NOMO-1 treated with dmso at 0.1 percent for 144 hours (cell line): ENCODE measurements around the gene BPIFA1.

Experiments used
- DNase-seq: peaks from one replicate; lab custom pipeline; 2025; ENCODE audit not compliant: unreplicated experiment; lab: John Stamatoyannopoulos, UW

Gene BPIFA1

DNA sequence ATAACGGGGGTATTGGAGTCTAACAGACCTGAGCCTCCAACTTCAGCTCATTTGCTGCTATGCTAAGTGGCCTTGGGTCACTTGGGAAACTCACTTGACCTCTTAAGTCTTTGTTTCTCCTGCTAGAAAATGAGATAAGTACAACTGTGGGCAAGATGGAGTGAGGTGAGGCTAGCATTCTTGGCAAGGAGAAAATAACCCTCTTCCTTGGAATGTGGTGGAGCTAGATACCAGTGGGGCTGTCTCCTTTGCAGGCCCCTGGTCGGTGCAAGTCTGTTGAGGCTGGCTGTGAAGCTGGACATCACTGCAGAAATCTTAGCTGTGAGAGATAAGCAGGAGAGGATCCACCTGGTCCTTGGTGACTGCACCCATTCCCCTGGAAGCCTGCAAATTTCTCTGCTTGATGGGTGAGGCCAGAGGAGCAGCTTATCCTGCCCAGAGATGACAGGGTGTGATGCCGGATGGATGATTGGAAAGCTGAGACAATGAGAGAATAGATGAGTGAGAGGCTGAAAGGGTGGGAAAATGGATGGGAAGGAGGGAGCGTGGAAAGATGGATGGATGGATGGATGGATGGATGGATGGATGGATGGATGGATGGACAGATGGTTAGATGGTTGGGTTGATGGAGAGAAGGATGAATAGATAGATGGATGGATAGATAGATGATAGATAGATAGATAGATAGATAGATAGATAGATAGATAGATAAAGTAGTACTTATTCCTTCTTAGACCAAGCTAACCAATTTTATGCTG is 4.4 kb downstream of the BPIFA1 start:
- DNase-seq: no peak

DNA sequence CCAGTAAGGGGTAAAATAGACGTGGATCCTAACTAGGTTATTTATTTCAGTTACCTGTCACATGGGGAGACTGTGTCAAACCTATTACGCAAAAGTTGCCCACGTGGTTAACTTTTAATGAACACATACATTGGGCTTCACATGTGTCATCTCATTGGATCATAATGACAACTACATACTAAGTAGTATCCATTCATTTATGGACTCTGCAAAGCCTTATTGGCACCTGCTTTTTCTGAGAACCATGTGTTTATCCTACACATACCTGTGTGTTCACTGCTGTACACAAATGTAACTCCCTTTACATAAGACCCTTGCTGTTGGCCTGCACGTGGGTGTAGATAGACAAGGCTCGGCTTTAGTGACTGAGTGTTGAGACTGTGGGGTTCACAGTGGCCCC is 5.1 kb downstream of the BPIFA1 start:
- no peak for DNase-seq

DNA sequence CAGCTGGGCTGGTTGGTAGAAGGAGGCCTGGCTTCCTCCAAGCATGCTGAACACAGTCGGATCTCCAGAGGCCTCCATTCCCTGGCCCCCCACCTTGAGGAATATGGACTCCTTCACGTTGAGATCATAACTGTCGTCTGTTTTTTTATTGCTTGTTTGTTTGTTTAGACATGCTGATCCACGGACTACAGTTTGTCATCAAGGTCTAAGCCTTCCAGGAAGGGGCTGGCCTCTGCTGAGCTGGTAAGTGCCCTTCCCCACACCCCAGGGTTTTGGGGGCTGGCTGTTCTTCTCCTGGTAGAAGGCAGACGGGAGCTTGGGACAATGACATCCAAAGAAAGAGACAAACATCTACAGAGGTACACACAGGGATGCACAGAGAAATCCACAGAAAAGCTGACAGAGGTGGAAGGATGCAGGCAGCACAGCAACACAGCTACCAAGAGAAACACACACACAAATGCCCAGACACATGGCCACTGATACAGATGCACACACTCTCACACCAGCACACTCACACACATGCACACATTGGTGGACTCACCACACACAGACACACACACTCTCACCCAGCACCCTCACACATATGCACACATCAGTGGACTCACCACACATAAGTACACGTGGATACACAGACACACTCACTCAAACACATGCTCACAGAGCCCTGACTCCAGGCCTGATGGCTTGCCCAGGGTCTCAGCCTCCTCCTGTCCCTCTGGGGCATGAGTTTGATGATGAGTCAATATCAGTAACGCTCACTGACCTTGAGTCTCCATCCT is 6.7 kb downstream of the BPIFA1 start:
- no peak for DNase-seq

DNA sequence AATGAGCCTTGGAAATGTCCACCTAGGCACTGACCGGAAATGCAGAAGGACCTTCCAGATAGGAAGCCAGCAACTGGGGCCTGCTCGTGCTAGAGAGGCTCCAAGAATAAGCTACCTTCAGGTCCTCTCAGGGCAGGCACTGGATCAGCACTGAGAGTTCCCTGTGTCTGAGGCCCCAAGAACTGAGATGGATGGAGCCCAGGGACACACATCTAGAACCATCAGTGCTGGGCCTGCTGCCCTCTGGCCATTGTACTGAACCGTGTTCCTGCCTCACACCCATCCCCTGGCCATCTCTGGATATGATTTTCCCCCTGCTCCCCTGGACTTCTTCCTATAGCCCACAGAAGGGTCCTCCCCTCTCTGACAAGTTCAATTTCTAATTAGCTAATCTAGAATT is 10.3 kb downstream of the BPIFA1 start:
- no peak for DNase-seq

DNA sequence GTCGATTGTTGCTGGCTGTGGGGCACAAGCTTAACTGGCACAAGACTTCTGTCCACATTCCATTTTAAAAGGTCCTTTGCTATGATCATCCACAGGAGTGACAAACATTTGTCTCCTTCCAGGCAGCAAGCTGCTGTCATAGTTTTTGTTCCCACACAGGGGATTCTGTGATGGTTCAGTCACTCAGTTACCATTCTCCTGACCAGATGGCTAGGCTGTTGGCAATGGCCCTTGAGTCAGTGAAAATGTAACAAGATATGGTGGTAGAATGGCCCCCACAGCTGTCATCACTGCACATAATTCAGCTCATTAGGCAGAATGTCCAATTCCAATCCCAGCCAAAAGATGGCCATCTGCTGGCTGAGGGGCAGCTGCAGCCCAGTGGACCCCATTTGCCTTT is 13.7 kb downstream of the BPIFA1 start:
- no peak for DNase-seq

DNA sequence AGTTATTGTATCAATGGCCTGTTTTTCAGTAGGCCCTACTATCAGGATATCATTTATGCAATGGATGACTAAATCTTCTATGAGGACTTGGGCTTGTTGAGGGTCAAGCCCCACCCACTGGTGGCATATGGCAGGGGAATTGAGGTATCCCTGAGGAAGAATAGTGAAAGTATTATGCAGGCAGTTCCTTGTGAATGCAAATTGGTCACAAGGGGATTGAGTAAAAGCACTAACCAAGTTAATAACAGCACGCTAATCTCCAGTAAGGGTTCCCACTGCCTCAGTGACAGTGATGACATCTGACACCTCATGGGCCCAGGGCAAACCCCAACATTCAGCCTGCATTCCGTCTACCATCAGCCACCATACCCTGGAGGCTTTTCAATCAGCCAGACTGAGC is 14.9 kb downstream of the BPIFA1 start:
- no peak for DNase-seq

DNA sequence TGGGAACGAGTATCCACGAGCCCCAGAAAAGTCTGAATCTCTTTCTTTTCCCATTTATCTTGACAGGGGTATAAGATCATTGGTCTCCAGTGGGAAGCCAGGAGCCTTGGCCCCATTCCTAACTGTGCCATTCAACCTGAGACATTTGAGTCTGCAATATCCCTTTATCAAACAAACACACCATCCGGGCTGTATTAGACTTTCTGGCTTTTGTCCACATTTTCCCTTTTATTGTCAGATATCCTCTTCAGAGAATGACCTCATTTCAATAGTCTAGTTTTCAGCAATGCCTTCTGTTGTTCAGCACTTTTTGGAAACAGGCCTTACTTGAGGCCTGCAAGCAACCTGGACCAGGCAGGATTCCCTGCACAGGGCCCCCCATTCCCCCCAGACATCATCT is 15.7 kb downstream of the BPIFA1 start:
- no peak for DNase-seq

DNA sequence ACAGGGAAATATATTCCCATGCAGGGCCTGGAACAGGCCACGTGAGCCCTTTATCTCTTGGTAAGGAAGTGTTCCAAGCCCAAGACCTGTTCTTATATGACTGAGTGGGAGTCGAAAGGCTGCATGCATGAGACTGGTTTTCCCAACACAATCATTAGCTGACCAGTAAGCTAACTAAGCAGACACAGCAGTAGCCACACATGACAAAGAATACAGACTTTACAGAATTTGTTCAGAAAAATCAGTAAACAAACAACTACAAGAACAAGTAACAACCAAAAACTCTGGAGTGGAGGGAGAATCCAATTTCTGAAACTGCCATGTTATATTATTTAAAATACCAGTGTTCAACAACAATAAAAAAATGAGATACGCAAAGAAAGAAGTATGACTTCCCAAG is 16.7 kb downstream of the BPIFA1 start:
- no peak for DNase-seq

DNA sequence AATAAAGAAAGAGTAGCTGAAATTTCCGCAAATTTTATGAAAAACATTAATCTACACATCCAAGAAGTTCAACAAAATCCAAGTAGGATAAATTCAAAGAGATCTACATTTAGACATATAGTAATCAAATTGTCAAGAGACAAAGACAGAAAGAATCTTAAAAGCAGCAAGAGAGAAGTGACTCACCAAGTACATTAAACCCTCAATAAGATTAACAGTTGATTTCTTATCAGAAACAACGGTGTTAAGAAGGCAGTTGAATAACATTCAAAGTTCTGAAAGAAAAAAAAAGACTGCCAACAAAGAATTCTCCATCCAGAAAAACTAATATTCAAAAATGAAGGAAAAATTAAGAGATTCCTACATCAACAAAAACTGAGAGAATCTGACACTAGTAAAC is 19.2 kb downstream of the BPIFA1 start:
- no peak for DNase-seq

DNA sequence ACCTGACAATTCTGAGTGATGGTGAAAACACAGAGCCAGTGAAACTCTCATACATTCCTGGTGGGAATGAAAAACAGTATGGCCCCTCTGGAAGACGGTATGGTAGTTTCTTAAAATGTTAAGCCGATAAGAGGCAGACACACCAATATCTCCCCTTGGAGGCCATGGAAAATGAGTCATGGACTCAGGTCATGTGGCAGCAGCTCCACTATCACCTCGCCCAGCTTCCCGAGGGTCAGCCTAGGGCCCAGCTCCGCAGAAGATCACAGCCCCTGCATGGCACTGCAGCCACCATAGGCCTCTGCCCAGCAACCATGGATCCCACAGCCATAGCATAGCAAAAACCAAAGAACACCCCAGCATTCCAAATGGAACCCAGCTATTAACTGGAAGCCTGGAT is 21.4 kb downstream of the BPIFA1 start:
- no peak for DNase-seq

DNA sequence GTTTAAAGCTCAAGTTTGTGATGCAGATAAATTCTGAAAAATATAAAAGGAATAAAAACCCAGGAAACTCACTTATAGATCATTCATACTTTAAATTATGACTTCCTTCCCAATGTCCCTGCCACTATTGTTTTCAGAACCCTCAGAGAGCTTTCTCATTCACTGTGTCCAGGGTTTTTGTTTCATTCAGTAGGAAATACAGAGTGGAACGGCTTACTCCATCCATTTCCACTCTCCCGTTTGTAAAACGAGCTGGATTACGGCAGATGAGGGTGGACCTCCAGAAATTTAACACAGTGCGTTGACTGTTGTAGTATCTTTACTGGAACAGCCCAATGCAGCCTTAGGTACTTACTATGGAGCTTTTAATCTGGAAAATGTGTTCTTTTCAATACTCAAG is 23.6 kb downstream of the BPIFA1 start:
- no peak for DNase-seq

DNA sequence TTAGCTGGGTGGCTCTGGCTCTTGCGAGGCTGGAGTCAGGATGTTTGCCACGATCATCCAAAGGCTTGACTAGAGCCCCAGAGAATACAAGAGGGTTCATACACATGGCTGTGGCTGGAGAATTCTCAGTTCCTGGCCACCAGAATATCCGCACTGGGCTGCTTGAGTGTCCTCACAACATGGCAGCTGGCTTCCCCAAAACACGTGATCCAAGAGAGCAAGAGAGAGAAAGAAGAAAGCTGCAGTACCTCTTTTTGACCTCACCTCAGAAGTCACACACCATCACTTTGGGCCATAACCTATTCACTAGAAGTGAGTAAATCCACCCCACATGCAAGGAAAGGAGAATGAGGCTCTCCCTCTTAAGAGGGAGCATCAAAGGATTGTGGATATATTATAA is 25.7 kb downstream of the BPIFA1 start:
- no peak for DNase-seq

DNA sequence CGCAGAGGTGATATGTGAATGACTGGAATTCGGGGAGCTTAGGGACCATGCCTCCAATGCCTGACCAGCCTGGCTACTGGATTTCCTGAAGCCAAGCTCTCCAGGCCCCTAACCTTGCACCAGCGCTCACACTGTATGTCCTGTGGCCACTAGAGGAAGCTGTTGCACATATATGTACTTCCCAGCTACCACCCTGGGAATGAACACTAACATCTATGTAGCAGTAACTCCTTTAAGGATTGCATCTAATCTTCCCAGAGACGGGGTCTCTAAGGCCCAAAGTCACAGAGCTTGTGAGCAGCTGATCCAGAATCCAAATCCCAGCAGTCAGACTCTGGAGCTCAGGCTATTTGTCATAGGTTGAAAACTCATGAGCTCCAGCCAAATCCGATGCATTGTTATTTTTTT is 26.9 kb downstream of the BPIFA1 start:
- peak; percentile 58 for DNase-seq

DNA sequence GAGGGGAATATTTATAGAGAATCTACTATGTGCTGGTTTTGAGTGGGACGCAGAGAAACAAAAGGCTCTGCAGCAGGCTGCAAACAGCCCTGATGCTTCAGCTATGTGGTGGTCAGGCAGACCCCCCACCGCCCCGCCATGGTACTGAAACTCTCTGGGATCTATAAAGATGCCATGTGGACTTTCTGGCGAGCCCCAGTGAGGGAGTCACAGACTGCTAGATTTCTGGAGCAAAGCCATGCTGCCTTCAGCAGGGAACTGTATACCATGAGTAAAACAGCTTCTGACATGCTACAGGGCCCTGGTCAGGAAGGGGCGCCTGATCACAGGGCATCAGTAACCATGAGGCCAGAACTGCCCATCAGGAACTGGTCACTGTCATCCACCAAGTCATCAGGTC is 28.0 kb downstream of the BPIFA1 start:
- DNase-seq: no peak

DNA sequence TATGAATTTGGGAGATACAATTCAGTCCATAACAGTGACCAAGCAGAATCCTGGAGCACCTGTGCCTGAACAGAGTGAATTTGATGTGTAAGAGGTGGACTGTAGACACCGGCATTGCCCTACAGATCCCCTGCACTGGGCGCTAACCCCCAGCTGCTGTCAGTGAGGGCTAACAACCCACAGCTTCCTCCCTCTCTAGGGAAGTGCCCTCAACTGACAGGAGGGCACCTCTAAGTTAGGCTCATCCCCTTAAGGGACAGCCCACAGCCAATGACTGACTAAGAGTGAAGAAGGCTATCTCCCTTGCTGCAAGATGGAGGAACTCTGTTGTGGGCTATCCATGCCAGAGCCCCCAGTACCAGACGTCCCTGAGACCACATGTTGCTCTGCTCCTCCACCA is 31.9 kb downstream of the BPIFA1 start:
- peak; percentile 38 for DNase-seq

DNA sequence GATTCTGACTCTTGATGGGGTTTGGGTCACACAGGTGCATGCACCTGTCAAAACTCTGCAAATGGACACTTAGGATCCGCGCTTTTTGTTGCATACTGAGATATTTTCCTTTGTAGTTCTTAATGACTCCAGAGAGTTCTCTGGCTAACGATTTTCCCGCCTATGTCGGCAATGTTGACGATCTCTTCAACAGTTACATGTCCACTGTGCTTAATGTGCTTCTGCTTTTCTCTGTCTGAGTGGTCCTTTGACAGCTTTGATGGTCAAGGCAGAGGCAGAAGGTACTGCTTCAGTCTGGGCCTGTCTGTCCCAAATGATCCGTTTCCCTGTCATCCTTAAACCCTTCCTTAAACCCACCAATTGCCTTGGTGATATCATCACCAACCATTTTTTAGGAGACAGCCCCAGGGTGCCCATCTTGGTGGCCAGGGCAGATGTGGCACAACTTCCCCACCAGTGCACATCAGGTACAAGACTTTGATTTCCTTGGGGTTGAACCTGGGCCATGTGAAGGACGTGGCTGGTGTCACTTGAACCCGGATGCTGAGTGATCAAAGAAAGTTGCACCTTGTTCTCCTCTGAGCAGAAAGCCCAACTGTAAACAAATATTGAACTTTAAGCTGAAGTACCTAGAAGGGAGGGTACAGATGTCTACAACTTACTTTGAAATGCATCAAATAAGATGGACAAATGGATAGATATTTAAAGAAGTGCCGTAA is 36.5 kb downstream of the BPIFA1 start:
- no peak for DNase-seq

DNA sequence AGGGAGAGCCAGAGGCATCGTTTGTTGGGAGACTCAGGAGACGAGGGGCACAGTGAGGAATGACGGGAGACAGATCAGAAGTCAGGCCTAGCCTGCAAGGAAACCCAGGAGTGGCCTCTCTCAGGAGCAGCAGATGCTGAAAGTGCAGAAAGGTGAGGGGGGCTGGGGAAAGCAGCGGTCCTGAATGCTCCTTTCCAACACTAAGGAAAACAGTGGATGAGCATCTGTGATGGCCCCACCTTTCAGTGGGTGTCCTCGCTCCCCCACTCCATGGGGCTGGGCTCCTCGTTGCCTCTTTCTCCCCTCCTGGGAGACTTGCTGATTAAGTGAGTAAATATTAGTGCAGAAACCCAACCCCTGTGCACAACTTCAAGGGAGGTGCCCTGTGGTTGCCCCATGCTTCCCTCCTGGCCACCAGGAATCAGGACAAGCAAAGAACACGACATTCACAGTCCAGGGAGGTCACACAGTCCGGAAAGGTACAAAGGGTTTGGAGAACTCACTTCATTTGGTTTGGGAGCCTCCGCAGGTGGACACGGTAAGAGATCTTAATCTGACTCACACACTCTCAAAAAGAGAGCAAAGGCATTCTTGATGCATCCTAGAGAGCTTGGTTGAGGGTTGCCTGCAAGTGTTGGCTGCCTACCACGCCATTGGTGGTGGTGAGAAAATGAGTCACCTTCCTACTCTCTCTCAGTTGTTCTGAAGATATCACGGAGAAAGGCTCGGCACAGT is 37.5 kb downstream of the BPIFA1 start:
- DNase-seq: no peak

DNA sequence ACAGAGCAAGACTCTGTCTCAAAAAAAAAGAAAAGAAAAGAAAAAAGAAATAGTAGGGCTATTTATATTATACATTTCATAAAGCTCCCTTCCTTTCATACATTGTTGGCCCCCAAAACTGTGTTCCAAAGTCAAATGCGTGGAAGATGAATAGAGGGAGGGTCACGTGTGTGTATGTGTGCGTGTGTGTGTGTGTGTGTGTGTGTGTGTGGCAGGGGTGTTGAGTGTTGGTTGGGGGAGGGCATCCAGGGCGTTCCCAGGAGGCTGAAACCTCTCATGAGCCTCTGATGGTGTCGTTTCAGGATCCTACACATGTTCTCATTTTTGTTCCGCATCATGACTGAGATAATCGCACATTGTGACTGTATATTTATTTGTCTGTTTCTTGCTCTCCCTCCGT is 39.4 kb downstream of the BPIFA1 start:
- no peak for DNase-seq

DNA sequence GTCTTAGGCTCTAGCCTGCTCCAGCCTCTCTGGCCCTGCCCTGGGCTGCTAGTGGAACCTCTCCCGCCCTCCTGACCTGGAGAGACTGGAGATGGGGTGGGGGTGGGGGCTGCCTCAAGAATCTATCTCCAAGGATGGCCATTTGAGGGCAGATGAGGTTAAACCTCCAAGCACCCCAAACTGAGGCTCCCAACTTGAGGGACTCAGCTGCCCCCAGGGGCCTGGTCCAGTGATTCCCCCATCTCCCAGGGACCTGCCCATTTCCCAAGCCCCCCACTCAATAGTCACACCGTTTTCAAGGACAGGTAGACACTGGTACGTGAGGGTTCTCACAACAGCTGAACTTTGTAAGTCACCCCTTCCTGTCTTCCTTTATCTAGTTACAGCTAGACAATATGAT is 40.1 kb downstream of the BPIFA1 start:
- DNase-seq: no peak

DNA sequence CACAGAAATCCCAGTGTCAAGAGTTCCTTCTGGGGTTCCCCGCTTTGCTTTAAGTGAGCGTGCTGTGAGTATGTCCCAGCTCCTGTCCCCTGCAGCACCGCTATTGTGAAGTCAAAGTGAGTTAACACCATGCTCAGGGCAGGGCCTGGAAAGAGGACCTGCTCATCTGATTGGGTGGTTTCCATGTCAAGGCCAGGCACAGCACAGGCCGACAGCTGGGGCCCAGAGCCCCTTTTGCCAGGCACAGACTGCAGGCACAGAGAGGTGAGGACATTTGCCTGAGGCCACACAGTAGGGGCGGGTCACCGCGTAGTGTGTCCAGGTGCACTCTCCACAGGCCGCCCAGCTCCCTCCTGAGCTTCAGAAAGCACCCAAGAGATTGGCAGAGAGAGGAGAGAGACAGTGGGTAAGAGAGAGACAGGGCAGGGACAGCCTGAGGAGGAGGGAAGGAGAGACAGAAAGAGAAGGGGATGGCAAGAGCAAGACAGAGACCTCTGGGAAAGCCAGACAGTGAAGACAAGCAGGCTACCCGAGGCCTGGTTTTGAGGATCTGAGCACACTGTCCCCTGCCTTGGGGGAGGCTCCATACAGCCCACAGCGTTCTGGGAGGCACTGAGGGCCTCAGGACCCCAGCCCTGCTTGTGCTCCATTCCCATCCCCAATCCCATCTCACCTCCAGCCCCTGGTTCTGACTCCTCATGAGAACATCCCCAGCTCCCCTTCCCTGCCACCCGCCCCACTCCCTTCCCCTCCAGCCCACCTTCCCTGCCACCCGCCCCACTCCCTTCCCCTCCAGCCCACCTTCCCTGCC is 40.7 kb downstream of the BPIFA1 start:
- DNase-seq: no peak
